Keratinocyte (primary cell): ENCODE measurements around the gene TRPV5. TPM values are rescaled to one million over a fixed set of nuclear protein-coding genes. Genes with fewer than 3 reads are reported as not detected.

Experiments used
- DNase-seq: peaks from one replicate; pipeline ENCODE4 v3.0.0-alpha.2; 2011; ENCODE audit warnings: low read depth, missing footprints, low spot score
- FAIRE-seq: peaks from 2 replicates; lab custom pipeline; 2011; peaks lifted over from hg19 to GRCh38; lab: Jason Lieb, UNC
- H2AFZ ChIP-seq: 2 replicates; pipeline ENCODE4 v1.6.0; 2012; ENCODE audit warnings: low read length, control low read depth, inconsistent platforms; ENCODE audit not compliant: control insufficient read depth
- H3K27ac ChIP-seq: 2 replicates; pipeline ENCODE4 v1.5.1; 2011; ENCODE audit warnings: low read length; ENCODE audit not compliant: control insufficient read depth, insufficient read depth
- H3K27me3 ChIP-seq: 3 replicates; pipeline ENCODE4 v1.6.0; 2011; ENCODE audit warnings: low read length; ENCODE audit not compliant: control insufficient read depth, insufficient read depth; ENCODE audit errors: extremely low read depth
- H3K36me3 ChIP-seq, 2 experiments: 2 replicates in 1 of 2; 3 replicates in 1 of 2; pipeline ENCODE4 v1.5.1; 2011; ENCODE audit warnings: low read length in 2 of 2, mild to moderate bottlenecking in 1 of 2; ENCODE audit not compliant: control insufficient read depth in 2 of 2, insufficient read depth in 2 of 2; ENCODE audit errors: extremely low read depth in 1 of 2
- H3K4me1 ChIP-seq: 3 replicates; pipeline ENCODE4 v1.5.1; 2011; ENCODE audit warnings: low read length; ENCODE audit not compliant: control insufficient read depth, insufficient read depth; ENCODE audit errors: extremely low read depth
- H3K4me2 ChIP-seq: 3 replicates; pipeline ENCODE4 v1.6.0; 2011; ENCODE audit warnings: low read depth, low read length; ENCODE audit not compliant: control insufficient read depth, insufficient read depth; ENCODE audit errors: extremely low read depth
- H3K4me3 ChIP-seq, 3 experiments: fragments of 200-600 bp in 1 of 3; sonication (generic) in 1 of 3; 2 replicates in 2 of 3; 3 replicates in 1 of 3; pipeline ENCODE4 v1.5.1; 2011 to 2016; ENCODE audit warnings: low read length in 3 of 3, mild to moderate bottlenecking in 3 of 3, control low read depth in 2 of 3, inconsistent platforms in 1 of 3, low read depth in 1 of 3, mixed read lengths in 1 of 3, mixed run types in 1 of 3, moderate library complexity in 1 of 3; ENCODE audit not compliant: control insufficient read depth in 2 of 3, insufficient read depth in 2 of 3; ENCODE audit errors: extremely low read depth in 1 of 3
- H3K79me2 ChIP-seq: 2 replicates; pipeline ENCODE4 v1.6.0; 2012; ENCODE audit warnings: low read length; ENCODE audit not compliant: control insufficient read depth, insufficient read depth
- H3K9ac ChIP-seq: 3 replicates; pipeline ENCODE4 v1.6.0; 2011; ENCODE audit warnings: low read length; ENCODE audit not compliant: control insufficient read depth, insufficient read depth; ENCODE audit errors: extremely low read depth
- H3K9me1 ChIP-seq: 3 replicates; pipeline ENCODE4 v1.6.0; 2011; ENCODE audit warnings: low read length; ENCODE audit not compliant: control insufficient read depth, insufficient read depth; ENCODE audit errors: extremely low read depth
- H3K9me3 ChIP-seq: 2 replicates; pipeline ENCODE4 v1.5.1; 2012; ENCODE audit warnings: low read depth, low read length; ENCODE audit not compliant: control insufficient read depth
- H4K20me1 ChIP-seq: 3 replicates; pipeline ENCODE4 v1.6.0; 2011; ENCODE audit warnings: low read length; ENCODE audit not compliant: control insufficient read depth, insufficient read depth; ENCODE audit errors: extremely low read depth
- CTCF ChIP-seq, 3 experiments: IDR thresholded peaks in 1 of 3; conservative IDR thresholded peaks in 1 of 3; optimal IDR thresholded peaks in 1 of 3; 2 replicates in 2 of 3; 3 replicates in 1 of 3; pipeline versions ENCODE3 to v1.5.1; 2011; ENCODE audit warnings: low read length in 3 of 3, mild to moderate bottlenecking in 3 of 3, moderate library complexity in 2 of 3, control low read depth in 1 of 3, inconsistent platforms in 1 of 3; ENCODE audit not compliant: insufficient read depth in 2 of 3; ENCODE audit errors: extremely low read depth in 1 of 3
- EZH2 ChIP-seq: IDR thresholded peaks from one replicate; pipeline ENCODE4 v1.6.1; 2012; ENCODE audit warnings: inconsistent platforms, mild to moderate bottlenecking, low read length, moderate library complexity
- dilution Hi-C: fragments of 300-500 bp; cut with MboI; formaldehyde crosslinking; loops from one replicate; pipeline ENCODE4 v1.7.0; 2020; ENCODE audit warnings: low sequenced_read_pairs; ENCODE audit not compliant: extremely low pct_ligation_motif_present
- polyA plus RNA-seq, 5 experiments: library from polyadenylated mRNA; depleted of rRNA in 3 of 5; stranded (reverse) in 3 of 5; stranded (forward) in 1 of 5; unstranded in 1 of 5; fragments of >200 nt; gene quantifications; 1 replicate in 1 of 5; 2 replicates in 3 of 5; 3 replicates in 1 of 5; pipeline versions ENCODE4 v1.2.1 to v1.2.3, GENCODE V29; 2011 to 2012; ENCODE audit warnings: missing spikeins in 2 of 5, low read depth in 1 of 5, low replicate concordance in 1 of 5

The TRPV5 gene
- polyA plus RNA-seq, 1 donor (not counting 4 experiments of a cell fraction or from before 2014, with no cell fraction given) = not detected

- H3K36me3 ChIP-seq = no peaks in the 10 kb centered on the region
- no peak for DNase-seq
- H3K27me3 ChIP-seq = no peaks in the 10 kb centered on the region
- H3K9ac ChIP-seq = no peak overlapping the region
- no peaks in the 10 kb centered on the region for H3K4me1 ChIP-seq
- H3K79me2 ChIP-seq = no peaks in the 10 kb centered on the region
- no peaks in the 10 kb centered on the region for H3K9me3 ChIP-seq
- H3K9me1 ChIP-seq = no peaks in the 10 kb centered on the region
- no peak for FAIRE-seq
- no peak overlapping the region for H3K4me3 ChIP-seq
- H4K20me1 ChIP-seq = no peaks in the 10 kb centered on the region
- H2AFZ ChIP-seq = no peak overlapping the region
- no peak for TF ChIP-seq EZH2
- TF ChIP-seq CTCF (optimal IDR thresholded peaks at IDR 0.05 in 1 of 3, IDR thresholded peaks at IDR 0.05 in 1 of 3, conservative IDR thresholded peaks at IDR 0.05 in 1 of 3; ENCODE audit: extremely low read depth in 1 of 3, insufficient read depth in 2 of 3, low read length in 3 of 3) = no peak
- dilution Hi-C loops = no loop called here
- H3K4me2 ChIP-seq = no peak overlapping the region
- no peak overlapping the region for H3K27ac ChIP-seq
Observed at GRCh38 chr7:142874409-142874808, 59.1 kb downstream of the TRPV5 start.

GRCh38 chr7:142873871-142874270 is 59.7 kb downstream of the TRPV5 start:
- Histone ChIP-seq H3K36me3 (no peaks in the 10 kb centered on the region), H3K79me2 (no peaks in the 10 kb centered on the region), H2AFZ (no peak overlapping the region), H3K4me1 (no peaks in the 10 kb centered on the region), H3K27me3 (no peaks in the 10 kb centered on the region), H4K20me1 (no peaks in the 10 kb centered on the region), H3K4me3 (no peak overlapping the region), H3K4me2 (no peak overlapping the region), H3K9me1 (no peaks in the 10 kb centered on the region), H3K27ac (no peak overlapping the region), H3K9me3 (no peaks in the 10 kb centered on the region), H3K9ac (no peak overlapping the region)
- dilution Hi-C loops = no loop called here
- FAIRE-seq = no peak
- DNase-seq = no peak
- TF ChIP-seq CTCF (optimal IDR thresholded peaks at IDR 0.05 in 1 of 3, IDR thresholded peaks at IDR 0.05 in 1 of 3, conservative IDR thresholded peaks at IDR 0.05 in 1 of 3; ENCODE audit: extremely low read depth in 1 of 3, insufficient read depth in 2 of 3, low read length in 3 of 3) = no peak
- TF ChIP-seq EZH2 = no peak
